ENCODE results near the gene OVCA2.

DNA sequence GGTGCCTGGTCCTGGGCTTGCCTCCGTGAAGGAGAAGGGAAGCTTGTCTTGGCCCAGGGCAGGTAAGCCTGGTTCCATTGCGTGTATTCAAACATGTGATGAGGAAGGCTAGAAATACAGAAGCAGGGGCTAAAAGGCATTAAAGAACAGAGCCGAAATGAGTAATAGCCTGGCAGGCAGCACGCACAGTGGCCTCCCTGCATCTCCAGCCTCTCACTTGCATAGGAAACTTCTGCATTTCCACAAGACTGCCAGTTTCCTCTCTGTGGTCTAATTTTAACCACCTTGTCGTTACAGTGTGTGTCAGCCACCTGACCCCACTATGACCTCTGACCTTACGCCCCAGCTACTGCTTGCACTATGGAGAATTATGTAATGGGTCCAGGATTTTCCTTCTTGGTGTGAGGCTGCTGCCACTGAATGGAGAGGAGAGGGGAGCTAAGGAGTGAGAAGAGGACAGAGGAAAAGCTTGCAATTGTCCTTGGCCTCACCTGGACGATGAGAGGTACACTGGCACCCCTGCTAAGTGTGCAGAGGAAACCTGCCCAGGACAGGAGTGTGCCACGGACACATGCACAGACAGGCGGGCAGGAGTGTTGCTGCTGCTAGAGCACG is 45.9 kb downstream of the OVCA2 start:
- TF ChIP-seq, protein P1, sequence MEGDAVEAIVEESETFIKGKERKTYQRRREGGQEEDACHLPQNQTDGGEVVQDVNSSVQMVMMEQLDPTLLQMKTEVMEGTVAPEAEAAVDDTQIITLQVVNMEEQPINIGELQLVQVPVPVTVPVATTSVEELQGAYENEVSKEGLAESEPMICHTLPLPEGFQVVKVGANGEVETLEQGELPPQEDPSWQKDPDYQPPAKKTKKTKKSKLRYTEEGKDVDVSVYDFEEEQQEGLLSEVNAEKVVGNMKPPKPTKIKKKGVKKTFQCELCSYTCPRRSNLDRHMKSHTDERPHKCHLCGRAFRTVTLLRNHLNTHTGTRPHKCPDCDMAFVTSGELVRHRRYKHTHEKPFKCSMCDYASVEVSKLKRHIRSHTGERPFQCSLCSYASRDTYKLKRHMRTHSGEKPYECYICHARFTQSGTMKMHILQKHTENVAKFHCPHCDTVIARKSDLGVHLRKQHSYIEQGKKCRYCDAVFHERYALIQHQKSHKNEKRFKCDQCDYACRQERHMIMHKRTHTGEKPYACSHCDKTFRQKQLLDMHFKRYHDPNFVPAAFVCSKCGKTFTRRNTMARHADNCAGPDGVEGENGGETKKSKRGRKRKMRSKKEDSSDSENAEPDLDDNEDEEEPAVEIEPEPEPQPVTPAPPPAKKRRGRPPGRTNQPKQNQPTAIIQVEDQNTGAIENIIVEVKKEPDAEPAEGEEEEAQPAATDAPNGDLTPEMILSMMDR (optimal IDR thresholded peaks at IDR 0.05 in 1 of 3, IDR thresholded peaks at IDR 0.05 in 1 of 3, conservative IDR thresholded peaks at IDR 0.05 in 1 of 3; ENCODE audit: extremely low read depth in 1 of 3, insufficient read depth in 2 of 3, low read length in 3 of 3), result no peak
- TF ChIP-seq EZH2 (IDR thresholded peaks at IDR 0.05; ENCODE audit: low read length), result no peak

Data from keratinocyte (primary cell).